DLD1 (cell line): Measurements from ENCODE around the gene FKBP1A.
"Not testable (repeated sequence)": the region's sequence is repeated elsewhere in the genome, so short reads cannot be mapped to it uniquely, and the experiment has no call there.

ENCODE experiments used
- in situ Hi-C: cut with HindIII; loops from 2 replicates; pipeline ENCODE4 v1.10.0; 2017; ENCODE audit warnings: low sequenced_read_pairs

FKBP1A gene

DNA sequence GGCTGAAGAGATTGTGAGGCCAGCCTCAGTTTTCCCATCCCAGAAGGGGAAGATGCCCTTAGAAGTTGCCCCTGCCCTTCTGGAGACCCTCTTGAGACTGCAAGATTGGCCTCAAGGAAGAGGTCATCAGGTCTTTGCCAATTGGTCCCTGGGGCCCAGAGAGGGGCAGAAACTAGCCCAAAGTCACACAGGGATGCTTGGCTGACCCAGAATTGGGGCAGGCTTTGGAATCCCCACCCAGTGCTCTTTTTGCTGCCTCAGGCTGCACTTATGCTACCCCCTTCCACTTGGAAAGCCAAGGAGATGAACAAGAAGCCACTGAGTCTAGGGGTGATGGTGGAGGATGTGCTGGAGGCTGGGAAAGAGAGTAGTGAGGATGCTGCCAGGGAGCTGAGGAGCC lies 24.9 kb upstream of the FKBP1A start:
- in situ Hi-C loops: no loop called here

DNA sequence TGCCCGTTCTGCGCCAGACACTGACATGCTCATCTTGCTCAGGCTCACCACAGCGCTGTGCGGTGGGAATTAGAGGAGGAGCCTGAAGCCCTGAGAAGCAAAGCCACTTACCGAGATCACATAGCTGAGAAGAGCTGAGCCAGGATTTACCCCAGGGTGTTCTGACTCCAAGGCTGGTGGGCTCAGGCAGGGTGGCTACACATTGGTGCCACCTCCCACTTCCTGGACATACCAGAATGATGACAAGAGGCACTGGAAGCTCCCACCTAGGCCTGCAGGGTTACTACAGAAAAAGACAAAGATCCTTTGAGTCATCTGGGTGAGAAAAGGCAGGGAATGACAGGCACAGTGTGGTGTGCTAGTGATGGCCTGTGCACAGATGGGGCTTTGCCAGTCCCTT lies 24.4 kb upstream of the FKBP1A start:
- in situ Hi-C loops: no loop called here

DNA sequence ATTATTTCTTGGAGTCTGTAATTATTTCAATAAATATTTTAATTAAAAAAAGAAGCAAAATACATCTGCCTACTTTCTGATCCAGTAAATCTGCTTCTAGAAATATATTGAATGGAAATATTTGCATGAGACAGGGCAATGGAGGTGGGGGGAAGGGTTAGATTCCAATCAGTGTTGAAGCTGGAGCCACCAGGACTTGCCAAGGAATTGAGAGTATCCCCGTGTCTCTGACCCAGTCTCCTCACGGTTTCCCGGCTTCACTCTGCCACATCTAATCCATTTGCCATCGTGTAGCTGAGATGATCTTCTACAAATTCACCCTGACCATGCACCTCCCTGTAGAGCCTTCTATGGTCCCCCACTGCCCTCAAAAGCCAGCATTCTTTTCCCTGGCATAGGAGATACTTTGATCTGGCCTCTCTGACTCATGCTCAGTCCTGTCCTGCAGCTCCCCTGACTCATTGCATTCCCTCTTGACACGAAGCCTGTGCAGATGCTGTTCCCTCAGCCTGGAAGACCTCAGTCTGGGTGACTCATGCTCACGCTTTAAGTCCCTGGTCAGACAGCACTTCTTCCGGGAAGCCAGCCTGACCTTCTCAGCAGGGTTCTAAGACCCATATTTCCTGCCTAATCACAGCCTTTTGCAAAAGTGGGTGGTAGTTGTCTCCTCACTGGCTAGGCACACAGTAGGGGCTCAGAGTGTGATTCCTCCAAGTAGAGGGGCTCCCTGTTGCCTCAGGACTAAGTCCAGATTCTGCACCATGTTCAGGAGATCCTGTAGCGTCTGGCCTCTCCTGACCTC lies 23.0 kb upstream of the FKBP1A start:
- in situ Hi-C loops: no loop called here

GRCh38 chr20:1414982-1415381 lies 22.1 kb upstream of the FKBP1A start:
- in situ Hi-C loops: no loop called here

DNA sequence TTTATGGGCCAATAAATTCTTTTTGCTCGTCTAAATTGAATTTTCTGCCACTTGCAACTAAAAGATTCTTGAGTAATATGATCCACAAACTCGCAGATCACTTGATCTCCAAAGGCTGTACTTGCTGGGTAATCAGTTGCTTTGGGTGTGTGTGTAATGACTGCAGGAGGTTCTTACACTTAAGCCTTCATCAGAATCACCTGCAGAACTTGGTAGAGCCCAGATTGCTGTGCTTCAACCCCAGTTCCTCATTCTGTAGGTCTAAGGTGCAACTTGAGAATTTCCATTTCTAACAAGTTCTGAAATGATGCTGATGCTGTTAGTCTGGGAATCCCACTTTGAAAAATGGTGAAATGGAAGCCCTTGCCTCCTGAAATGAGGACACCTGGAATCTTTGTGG lies 12.9 kb upstream of the FKBP1A start:
- in situ Hi-C loops: no loop called here

GRCh38 chr20:1403624-1404023 lies 10.8 kb upstream of the FKBP1A start:
- in situ Hi-C loops: no loop called here

DNA sequence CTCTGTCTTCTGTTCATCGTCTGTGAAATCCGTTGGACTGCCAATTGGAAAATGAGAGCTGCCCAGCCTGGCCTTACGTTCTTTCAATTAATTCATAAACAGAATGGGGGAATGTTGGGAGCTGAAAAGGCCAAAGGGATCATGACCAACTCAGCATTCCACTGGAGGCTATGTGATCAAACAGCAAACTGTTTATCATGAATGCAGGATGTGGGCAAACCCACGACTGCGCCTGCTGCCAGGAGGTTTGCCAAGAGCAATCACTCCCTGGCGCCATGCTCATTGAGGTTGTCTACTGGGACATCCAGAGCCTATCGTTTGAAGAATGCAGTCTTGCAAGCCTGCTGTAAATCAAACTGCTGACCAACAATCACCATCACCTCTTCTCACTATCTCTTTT lies 9.3 kb upstream of the FKBP1A start:
- in situ Hi-C loops: no loop called here

DNA sequence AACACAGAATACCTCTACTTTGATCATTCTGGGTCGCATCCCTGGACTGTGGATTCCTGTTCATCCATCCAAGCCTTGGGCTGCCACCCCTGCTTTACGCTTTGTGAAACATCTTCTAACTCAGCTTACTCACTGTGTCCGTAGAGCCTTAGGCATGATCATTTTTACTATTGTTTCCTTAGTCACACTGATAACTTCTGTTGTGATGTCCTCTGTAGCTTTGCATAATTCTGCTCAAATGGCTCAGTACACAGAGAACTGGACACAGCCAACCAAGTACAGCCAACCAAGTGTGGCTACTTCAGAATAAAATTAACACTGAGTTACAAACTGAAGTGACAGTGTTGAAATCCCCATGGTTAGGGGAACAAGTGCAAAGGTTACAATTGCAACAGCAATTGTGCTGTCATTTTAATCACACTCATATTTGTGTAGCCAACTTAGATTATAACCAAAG lies 8.6 kb upstream of the FKBP1A start:
- in situ Hi-C loops: no loop called here

DNA sequence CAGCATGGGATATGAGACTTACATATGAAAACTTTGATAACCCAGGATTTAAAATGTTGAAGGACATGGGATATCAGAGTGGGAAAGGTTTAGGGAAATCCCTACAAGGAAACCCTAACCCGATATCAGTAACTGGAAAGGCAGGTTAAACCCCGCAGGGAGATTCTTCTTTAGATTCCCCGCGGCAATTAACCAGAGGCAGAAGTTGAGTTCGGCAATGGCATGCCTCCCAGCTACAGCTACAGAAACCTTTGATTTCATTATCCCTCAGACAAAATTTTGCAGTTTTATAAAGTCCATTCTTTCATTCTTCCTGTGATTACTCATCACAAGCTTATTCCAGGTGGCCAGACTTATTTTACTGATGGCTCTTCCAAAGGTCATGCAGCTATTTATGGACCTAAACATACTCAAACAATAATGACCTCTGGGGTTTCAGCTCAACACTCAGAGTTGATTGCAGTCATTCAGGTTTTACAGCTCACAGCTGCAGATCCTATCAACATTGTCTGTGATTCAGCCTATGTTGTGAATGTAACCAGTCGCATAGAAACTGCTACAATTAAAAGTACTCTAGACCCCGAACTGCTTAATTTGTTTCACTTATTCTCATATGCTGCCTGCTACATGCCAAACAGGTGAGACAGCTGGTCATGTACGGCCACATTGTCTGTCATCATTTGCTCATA lies 7.0 kb upstream of the FKBP1A start:
- in situ Hi-C loops: not testable (repeated sequence)

- in situ Hi-C loops: not testable (repeated sequence)
Measured at GRCh38 chr20:1398185-1398584, 5.3 kb upstream of the FKBP1A start.

GRCh38 chr20:1397710-1398109 lies 4.9 kb upstream of the FKBP1A start:
- in situ Hi-C loops: no loop called here

DNA sequence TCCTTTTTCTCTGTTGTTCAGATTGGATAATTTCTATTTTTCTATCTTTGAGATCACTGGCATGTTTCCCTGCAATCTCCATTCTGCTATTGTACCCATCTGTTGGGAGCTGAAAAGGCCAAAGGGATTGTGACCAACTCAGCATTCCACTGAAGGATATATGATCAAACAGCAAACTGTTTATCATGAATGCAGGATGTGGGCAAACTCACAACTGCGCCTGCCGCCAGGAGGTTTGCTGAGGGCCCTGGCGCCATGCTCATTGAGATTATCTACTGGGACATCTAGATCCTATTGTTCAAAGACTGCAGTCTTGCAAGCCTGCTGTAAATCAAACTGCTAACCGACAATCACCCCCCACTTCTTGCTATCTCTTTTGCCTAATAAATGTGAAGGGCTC lies 3.8 kb upstream of the FKBP1A start:
- in situ Hi-C loops: no loop called here

GRCh38 chr20:1396264-1396663 lies 3.4 kb upstream of the FKBP1A start:
- in situ Hi-C loops: no loop called here

DNA sequence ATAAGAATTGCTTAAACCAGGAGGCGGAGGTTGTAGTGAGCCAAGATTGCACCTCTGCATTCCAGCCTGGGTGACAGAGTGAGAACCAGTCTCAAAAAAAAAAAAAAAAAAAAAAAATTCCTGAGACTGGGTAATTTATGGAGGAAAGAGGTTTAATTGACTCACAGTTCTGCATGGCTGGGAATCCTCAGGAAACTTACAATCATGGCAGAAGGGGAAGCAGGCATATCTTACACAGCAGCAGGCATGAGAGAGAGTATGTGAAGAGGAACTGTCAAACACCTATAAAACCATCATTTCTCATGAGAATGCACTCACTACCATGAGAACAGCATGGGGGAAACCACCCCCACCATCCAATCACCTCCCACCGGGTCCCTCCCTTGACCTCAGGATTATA lies 1.8 kb upstream of the FKBP1A start:
- in situ Hi-C loops: no loop called here

DNA sequence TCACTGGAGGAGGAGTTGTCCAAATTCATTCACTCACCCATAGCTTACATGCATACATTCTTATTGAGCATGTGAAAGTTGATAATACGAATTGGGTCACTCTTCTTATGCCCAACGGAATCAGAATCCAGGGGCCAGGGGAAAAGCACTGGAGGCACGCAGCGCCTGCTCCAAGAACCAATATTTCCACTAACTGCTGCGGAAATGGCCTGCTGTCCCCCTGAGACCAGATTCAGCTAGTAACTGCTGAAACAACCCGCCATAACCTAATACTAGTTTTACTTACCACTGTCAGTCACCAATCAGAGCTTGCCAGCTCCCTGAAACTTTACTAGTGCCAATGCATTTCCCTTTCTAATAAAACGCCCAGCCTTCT lies 641 bp upstream of the FKBP1A start:
- in situ Hi-C loops: no loop called here

DNA sequence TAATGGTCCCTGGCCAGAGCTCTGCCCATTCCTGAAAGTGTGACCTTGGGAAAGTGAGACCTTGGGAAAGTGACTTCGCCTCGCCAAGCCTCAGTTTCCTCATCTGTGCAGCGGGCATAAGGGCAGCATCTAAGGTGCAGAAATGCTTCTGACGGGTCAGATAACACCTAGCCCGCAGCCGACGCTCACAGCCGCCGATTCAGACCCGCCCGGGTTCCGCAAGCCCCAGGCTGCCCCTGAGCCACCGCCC lies 486 bp downstream of the FKBP1A start:
- in situ Hi-C loops: no loop called here

DNA sequence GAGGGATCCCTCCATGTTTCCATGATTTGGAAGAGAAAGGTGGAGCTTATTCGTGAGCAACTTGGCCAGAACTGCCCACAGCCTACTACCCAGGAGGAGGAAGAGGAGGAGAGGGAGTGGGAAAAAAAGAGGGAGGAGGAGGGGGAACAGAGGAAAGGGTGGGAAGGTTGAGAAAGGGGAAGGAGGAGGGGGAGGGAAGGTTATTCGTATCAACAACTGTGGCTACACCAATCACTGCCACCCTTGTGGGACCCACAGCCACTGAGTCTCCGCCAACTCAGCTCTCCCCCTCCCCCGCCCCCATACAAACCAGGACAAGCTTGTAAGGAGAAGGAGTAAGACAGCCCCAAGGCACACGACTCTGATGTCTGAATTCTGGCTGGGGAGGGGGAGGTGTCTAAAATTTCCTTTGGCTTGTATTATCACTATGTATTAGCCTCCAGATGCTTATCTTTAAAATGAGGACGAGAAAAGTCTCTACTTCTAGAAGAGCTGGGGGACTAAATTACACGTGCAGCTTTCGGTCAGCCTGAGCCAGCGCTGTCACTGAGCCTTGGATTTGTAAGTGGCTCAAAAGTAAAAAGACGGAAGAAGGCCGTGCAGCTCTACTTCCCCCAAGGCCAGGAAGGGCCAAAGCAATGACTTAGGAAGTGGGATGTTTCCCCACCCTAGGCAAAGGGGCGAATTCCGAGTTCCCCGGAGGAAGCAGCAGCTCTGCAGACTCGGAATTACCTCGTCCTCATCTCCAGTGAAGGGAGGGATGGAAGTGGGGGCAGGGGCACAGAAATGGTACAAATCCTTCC lies 1.0 kb downstream of the FKBP1A start:
- in situ Hi-C loops: no loop called here

GRCh38 chr20:1390581-1391403 lies 2.1 kb downstream of the FKBP1A start:
- in situ Hi-C loops: no loop called here

DNA sequence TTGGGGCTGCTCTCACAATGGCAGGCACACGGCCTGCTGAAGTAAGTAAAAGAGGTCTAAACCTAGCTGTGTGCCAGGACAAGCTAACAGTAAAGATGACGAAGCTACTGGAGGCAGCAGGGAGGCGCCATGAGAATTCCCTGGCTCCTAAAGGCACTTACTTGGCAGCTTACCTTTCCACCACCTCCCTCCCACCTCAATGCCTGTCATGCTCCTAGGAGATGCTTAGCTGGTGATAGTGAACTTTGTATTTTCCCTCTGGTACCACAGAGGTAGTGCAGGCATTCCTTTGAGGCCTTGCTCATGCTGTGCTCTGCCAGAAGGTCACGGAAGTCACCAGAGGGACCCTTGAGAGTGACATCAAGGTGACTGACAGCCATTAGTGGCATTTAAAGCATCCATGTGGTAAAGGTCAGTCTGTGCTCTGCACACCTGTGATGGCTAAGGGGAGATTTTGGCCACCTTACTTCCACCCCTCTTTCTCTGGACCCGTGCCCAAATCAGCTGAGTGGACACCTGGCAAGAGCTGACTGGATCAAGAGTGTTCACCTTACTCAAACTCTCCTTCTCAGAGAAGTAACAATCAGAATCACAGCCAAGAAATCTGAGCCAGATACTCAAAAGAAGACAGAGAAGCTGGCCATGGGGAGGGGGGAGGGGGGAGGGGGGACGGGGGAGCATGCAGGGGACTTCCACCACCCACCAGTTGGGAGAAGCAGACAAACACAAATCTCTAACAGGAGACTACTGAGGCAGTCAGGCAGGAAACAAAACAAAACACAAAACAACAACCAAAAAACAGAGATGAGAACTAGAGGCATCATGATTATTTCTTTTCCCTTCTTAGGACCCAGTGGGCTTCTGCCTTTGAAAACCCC lies 2.9 kb downstream of the FKBP1A start:
- in situ Hi-C loops: loop anchor here (5.0 kb wide), 1 partner anchor 62 kb away; no protein-coding TSS in a partner anchor
